HepG2 (cell line): ENCODE results near the gene EPB41L4A. TPM values are rescaled to one million over a fixed set of nuclear protein-coding genes. Genes with fewer than 3 reads are reported as not detected.

Source experiments
- ATAC-seq: fragments of 200-7000 bp; cut with Tn5 transposase; 3 replicates; pipeline ENCODE4 v1.9.1; 2020; ENCODE audit warnings: mild to moderate bottlenecking, moderate library complexity
- BruUV-seq: library from RNA; stranded (reverse); fragments of 400-500 nt; replicated peaks from 2 replicates; lab custom pipeline; 2021; lab: Mats Ljungman, UMichigan
- CTCF ChIA-PET: fragments of 300-600 bp; formaldehyde crosslinking; extraction: SDS; loops from one replicate; lab custom pipeline; 2021; ENCODE audit warnings: low total read pairs, inconsistent platforms, low intra/inter-chr PET ratio; lab: Yijun Ruan, JAX
- POLR2A ChIA-PET: fragments of 350-600 bp; sonication (Branson Sonifier 250); formaldehyde crosslinking; loops from one replicate; lab custom pipeline; 2020; ENCODE audit warnings: antibody characterized with exemption, inconsistent platforms; lab: Yijun Ruan, JAX
- DNase-seq: peaks from one replicate; pipeline ENCODE4 v3.0.0-alpha.2; 2015; ENCODE audit warnings: low spot score
- FAIRE-seq: peaks from 3 replicates; lab custom pipeline; 2011; peaks lifted over from hg19 to GRCh38; lab: Jason Lieb, UNC
- H2AFZ ChIP-seq: one replicate; pipeline ENCODE4 v1.6.1; 2011; ENCODE audit warnings: low read length, inconsistent platforms
- H3K27ac ChIP-seq: fragments of 300-600 bp; 3 replicates; pipeline ENCODE4 v1.8.0; 2011; ENCODE audit warnings: mixed run types, mild to moderate bottlenecking, mixed read lengths, low read length, inconsistent platforms; ENCODE audit not compliant: insufficient read depth; ENCODE audit errors: extremely low read length
- H3K27me3 ChIP-seq, 2 experiments: fragments of 200-600 bp in 1 of 2; 2 replicates in 1 of 2; 3 replicates in 1 of 2; pipeline versions ENCODE4 v1.6.0 to v1.8.0; 2011; ENCODE audit warnings: low read length in 2 of 2, mild to moderate bottlenecking in 2 of 2, moderate library complexity in 2 of 2, inconsistent platforms in 1 of 2; ENCODE audit not compliant: insufficient read depth in 2 of 2, control insufficient read depth in 1 of 2
- H3K36me3 ChIP-seq, 2 experiments: fragments of 200-600 bp in 1 of 2; replicated peaks in 1 of 2; 2 replicates in 1 of 2; 3 replicates in 1 of 2; pipeline versions ENCODE4 v1.5.1 to v1.8.0; 2011; ENCODE audit warnings: low read length in 2 of 2, inconsistent platforms in 1 of 2; ENCODE audit not compliant: insufficient read depth in 2 of 2, control insufficient read depth in 1 of 2
- H3K4me1 ChIP-seq: 2 replicates; pipeline ENCODE4 v1.5.1; 2012; ENCODE audit warnings: low read length, inconsistent platforms; ENCODE audit not compliant: insufficient read depth
- H3K4me2 ChIP-seq: 2 replicates; pipeline ENCODE4 v1.6.0; 2011; ENCODE audit warnings: low read depth, low read length, inconsistent platforms
- H3K4me3 ChIP-seq, 3 experiments: fragments of 200-600 bp in 1 of 3; sonication (generic), shearing (Covaris generic) in 1 of 3; replicated peaks in 1 of 3; 2 replicates each; pipeline ENCODE4 v1.5.1; 2011 to 2016; ENCODE audit warnings: low read length in 3 of 3, inconsistent platforms in 2 of 3, low read depth in 2 of 3, mild to moderate bottlenecking in 2 of 3, control low read depth in 1 of 3, mixed read lengths in 1 of 3; ENCODE audit not compliant: insufficient read depth in 1 of 3
- H3K79me2 ChIP-seq: one replicate; pipeline ENCODE4 v1.6.1; 2011; ENCODE audit warnings: low read length, inconsistent platforms; ENCODE audit not compliant: insufficient read depth
- H3K9ac ChIP-seq: 2 replicates; pipeline ENCODE4 v1.6.0; 2011; ENCODE audit warnings: mild to moderate bottlenecking, low read depth, low read length, inconsistent platforms; ENCODE audit not compliant: insufficient read depth
- H3K9me3 ChIP-seq: 2 replicates; pipeline ENCODE4 v1.5.1; 2012; ENCODE audit warnings: mild to moderate bottlenecking, low read length
- H4K20me1 ChIP-seq: 2 replicates; pipeline ENCODE4 v1.6.0; 2011; ENCODE audit warnings: inconsistent platforms, mild to moderate bottlenecking, low read length, moderate library complexity; ENCODE audit not compliant: insufficient read depth
- AHR ChIP-seq: IDR thresholded peaks from 2 replicates; pipeline ENCODE4 v1.6.1; 2018; ENCODE audit warnings: missing genetic modification reagents, missing compliant biosample characterization
- PAWR ChIP-seq: sonication (generic); formaldehyde crosslinking; IDR thresholded peaks from 2 replicates; pipeline ENCODE4 v1.4.0; 2020; ENCODE audit warnings: missing genetic modification reagents, mild to moderate bottlenecking, borderline replicate concordance
- PCBP1 ChIP-seq: fragments of 200-400 bp; formaldehyde crosslinking; IDR thresholded peaks from 2 replicates; pipeline ENCODE4 v1.6.1; 2017; ENCODE audit warnings: mild to moderate bottlenecking, low read depth, low read length, borderline replicate concordance
- SMC3 ChIP-seq: IDR thresholded peaks from 2 replicates; pipeline ENCODE4 v1.6.1; 2011; ENCODE audit warnings: low read length, improper control_type of control experiment
- U2AF1 ChIP-seq: fragments of 200-400 bp; formaldehyde crosslinking; optimal IDR thresholded peaks from 2 replicates; pipeline ENCODE3; 2017; ENCODE audit warnings: mild to moderate bottlenecking, low read depth, low read length
- ZEB1 ChIP-seq: IDR thresholded peaks from 2 replicates; pipeline ENCODE4 v1.6.1; 2012; ENCODE audit warnings: mild to moderate bottlenecking, low read depth, inconsistent platforms; ENCODE audit not compliant: insufficient replicate concordance
- WGBS: methylation state at CpG from one replicate; pipeline ENCODE4 v1.1.6; 2017; ENCODE audit warnings: low lambda C conversion rate; 5-methylcytosine and 5-hydroxymethylcytosine counted together
- in situ Hi-C: cut with HindIII; loops from 2 replicates; pipeline ENCODE4 v1.10.0; 2017; ENCODE audit warnings: low pct_unique_long_range_greater_than_20kb; ENCODE audit not compliant: extremely low pct_ligation_motif_present
- intact Hi-C: fragments of 100-400 bp; cut with micrococcal nuclease; formaldehyde crosslinking; loops from one replicate; pipeline ENCODE4 v1.10.0; 2022; ENCODE audit not compliant: unreplicated experiment
- polyA plus RNA-seq, 8 experiments: library from polyadenylated mRNA; depleted of rRNA in 3 of 8; stranded (reverse) in 7 of 8; unstranded in 1 of 8; fragments of >200 nt; fragmentation: Illumina TruSeq in 4 of 8; extraction: Trizol in 4 of 8; gene quantifications; 2 replicates each; pipeline versions ENCODE4 v1.2.1 to v1.2.3, GENCODE V29; 2011 to 2016; ENCODE audit warnings: low read depth in 4 of 8, missing spikeins in 1 of 8, mixed read lengths in 1 of 8; ENCODE audit not compliant: insufficient read depth in 1 of 8
- total RNA-seq, 5 experiments: library from RNA; depleted of rRNA; stranded (reverse); fragments of >200 nt; fragmentation: Illumina TruSeq; extraction: Trizol; gene quantifications; 2 replicates each; pipeline ENCODE4 v1.2.3, GENCODE V29; 2016; ENCODE audit warnings: low read depth in 1 of 5
- TF ChIP-seq, protein P1 (sequence below), 2 experiments: sonication (generic) in 1 of 2; formaldehyde crosslinking in 1 of 2; IDR thresholded peaks; 2 replicates each; pipeline versions ENCODE4 v1.6.1 to v1.9.0; 2014 to 2022; ENCODE audit warnings: antibody characterized with exemption in 1 of 2, borderline replicate concordance in 1 of 2, inconsistent platforms in 1 of 2, low read depth in 1 of 2, missing genetic modification reagents in 1 of 2
- TF ChIP-seq, protein P2 (sequence below): sonication (generic); formaldehyde crosslinking; IDR thresholded peaks from 2 replicates; pipeline ENCODE4 v1.8.0; 2022; ENCODE audit warnings: missing genetic modification reagents, mild to moderate bottlenecking, inconsistent platforms, borderline replicate concordance
- TF ChIP-seq, protein P3 (sequence below): sonication (generic); formaldehyde crosslinking; IDR thresholded peaks from 2 replicates; pipeline ENCODE4 v1.4.0; 2020; ENCODE audit warnings: missing genetic modification reagents
- TF ChIP-seq, protein P4 (sequence below): sonication (generic); formaldehyde crosslinking; IDR thresholded peaks from 2 replicates; pipeline ENCODE4 v1.5.0; 2020; ENCODE audit warnings: mild to moderate bottlenecking, missing genetic modification reagents, moderate library complexity

Gene EPB41L4A
- total and polyA plus RNA-seq, 2 of the 13 experiments (the other 11 are each of a cell fraction or from before 2014, with no cell fraction given): 0.07 TPM; not detected in 1

- TF ChIP-seq, protein P1, sequence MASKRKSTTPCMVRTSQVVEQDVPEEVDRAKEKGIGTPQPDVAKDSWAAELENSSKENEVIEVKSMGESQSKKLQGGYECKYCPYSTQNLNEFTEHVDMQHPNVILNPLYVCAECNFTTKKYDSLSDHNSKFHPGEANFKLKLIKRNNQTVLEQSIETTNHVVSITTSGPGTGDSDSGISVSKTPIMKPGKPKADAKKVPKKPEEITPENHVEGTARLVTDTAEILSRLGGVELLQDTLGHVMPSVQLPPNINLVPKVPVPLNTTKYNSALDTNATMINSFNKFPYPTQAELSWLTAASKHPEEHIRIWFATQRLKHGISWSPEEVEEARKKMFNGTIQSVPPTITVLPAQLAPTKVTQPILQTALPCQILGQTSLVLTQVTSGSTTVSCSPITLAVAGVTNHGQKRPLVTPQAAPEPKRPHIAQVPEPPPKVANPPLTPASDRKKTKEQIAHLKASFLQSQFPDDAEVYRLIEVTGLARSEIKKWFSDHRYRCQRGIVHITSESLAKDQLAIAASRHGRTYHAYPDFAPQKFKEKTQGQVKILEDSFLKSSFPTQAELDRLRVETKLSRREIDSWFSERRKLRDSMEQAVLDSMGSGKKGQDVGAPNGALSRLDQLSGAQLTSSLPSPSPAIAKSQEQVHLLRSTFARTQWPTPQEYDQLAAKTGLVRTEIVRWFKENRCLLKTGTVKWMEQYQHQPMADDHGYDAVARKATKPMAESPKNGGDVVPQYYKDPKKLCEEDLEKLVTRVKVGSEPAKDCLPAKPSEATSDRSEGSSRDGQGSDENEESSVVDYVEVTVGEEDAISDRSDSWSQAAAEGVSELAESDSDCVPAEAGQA (IDR thresholded peaks at IDR 0.05; ENCODE audit: low read depth): no peak
- TF ChIP-seq, protein P1 (CRISPR knock-in tag; IDR thresholded peaks at IDR 0.05; ENCODE audit: borderline replicate concordance): no peak
- no peak for TF ChIP-seq AHR (CRISPR knock-in tag)
These were observed 229.7 kb downstream of the EPB41L4A start (continued) for GRCh38 chr5:112189391-112189790.

- Histone ChIP-seq H3K27ac (no peak overlapping the region), H3K9me3 (no peaks in the 10 kb centered on the region), H3K4me3 (no peak overlapping the region), H4K20me1 (no peaks in the 10 kb centered on the region), H2AFZ (no peak overlapping the region), H3K4me1 (no peaks in the 10 kb centered on the region), H3K36me3 (no peaks in the 10 kb centered on the region), H3K9ac (no peak overlapping the region), H3K79me2 (no peaks in the 10 kb centered on the region), H3K4me2 (no peak overlapping the region), H3K27me3 (0 out of 5 replicates have a peak, but pooled peaks cover 0 to 4% of the 10 kb centered on the region in 2 experiments)
- ChIA-PET POLR2A (no interaction called here), CTCF (interaction anchor here (1.3 kb wide), 1 partner anchor 12 kb away, joined by 4 read pairs; no protein-coding TSS in a partner anchor)
- FAIRE-seq (no peak), ATAC-seq (peak; percentile 69), DNase-seq (peak; percentile 35)
- intact Hi-C loops (no loop called here), in situ Hi-C loops (loop anchor here (10.0 kb wide), 1 partner anchor 238 kb away; no protein-coding TSS in a partner anchor)
- TF ChIP-seq SMC3 (0 out of 2 replicates have a peak, but pooled peaks have one; percentile 22), PAWR (CRISPR knock-in tag) (no peak), PCBP1 (no peak), ZEB1 (no peak), U2AF1 (no peak)
- TF ChIP-seq, protein P2, sequence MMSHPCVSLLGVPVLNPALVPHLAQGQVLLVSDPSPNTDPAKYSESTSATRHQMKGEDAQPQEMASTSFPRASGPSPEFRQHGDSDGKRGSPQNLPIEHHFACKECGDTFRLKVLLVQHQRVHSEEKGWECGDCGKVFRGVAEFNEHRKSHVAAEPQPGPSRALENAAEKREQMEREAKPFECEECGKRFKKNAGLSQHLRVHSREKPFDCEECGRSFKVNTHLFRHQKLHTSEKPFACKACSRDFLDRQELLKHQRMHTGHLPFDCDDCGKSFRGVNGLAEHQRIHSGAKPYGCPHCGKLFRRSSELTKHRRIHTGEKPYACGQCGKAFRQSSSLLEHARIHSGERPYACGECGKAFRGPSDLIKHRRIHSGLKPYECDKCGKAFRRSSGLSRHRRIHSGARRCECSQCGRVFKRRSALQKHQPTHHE (CRISPR knock-in tag): no peak
- TF ChIP-seq, protein P3, sequence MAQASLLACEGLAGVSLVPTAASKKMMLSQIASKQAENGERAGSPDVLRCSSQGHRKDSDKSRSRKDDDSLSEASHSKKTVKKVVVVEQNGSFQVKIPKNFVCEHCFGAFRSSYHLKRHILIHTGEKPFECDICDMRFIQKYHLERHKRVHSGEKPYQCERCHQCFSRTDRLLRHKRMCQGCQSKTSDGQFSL (CRISPR knock-in tag): no peak
- TF ChIP-seq, protein P4, sequence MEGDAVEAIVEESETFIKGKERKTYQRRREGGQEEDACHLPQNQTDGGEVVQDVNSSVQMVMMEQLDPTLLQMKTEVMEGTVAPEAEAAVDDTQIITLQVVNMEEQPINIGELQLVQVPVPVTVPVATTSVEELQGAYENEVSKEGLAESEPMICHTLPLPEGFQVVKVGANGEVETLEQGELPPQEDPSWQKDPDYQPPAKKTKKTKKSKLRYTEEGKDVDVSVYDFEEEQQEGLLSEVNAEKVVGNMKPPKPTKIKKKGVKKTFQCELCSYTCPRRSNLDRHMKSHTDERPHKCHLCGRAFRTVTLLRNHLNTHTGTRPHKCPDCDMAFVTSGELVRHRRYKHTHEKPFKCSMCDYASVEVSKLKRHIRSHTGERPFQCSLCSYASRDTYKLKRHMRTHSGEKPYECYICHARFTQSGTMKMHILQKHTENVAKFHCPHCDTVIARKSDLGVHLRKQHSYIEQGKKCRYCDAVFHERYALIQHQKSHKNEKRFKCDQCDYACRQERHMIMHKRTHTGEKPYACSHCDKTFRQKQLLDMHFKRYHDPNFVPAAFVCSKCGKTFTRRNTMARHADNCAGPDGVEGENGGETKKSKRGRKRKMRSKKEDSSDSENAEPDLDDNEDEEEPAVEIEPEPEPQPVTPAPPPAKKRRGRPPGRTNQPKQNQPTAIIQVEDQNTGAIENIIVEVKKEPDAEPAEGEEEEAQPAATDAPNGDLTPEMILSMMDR: peak; percentile 47
- 4% methylated on average over 4 of the region's 4 CpGs for WGBS
- BruUV-seq: no TSS peak
These were observed 232.6 kb downstream of the EPB41L4A start for GRCh38 chr5:112186401-112186990.
